ENCODE measurements around the gene PHF21A.

The PHF21A gene

GRCh38 chr11:46072172-46072964 lies 48.9 kb downstream of the PHF21A start:
- DNase-seq: no peak

DNA sequence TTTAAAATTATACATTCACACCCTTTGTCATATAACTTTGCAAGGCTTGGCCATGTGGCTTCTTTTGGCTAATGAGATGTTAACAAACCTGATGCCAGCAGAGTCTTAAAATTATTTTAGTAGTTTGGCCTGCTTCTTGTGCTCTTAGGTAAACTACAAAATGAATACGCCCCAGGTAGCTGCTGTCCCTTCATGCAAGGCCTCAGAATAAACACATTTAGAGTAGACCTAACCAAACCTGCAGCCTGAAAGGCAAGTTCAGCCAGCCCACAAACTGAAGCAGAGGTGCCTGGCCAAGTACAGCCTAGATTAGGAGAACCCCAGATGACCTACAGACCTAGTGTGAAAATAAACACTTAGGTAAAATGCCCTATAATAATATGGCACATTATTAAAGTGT lies 50.2 kb downstream of the PHF21A start:
- no peak for DNase-seq

DNA sequence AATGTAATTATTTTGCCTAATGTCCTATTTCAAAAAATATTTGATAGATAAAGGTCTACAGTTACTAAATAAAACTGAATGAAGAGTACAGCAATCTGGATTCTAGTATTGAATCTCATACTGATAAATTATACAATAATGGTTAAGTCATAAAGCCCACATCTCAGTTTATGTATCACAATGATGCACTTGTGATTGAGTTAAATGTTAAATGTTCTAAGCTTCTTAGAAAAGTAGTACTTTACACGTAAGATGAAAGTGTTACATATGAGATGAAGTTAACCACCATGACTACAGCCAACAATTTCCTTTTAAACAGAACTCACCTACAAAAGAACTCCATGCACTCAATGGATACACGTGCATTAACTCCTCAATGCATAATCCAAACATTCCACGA lies 51.7 kb downstream of the PHF21A start:
- DNase-seq: no peak

DNA sequence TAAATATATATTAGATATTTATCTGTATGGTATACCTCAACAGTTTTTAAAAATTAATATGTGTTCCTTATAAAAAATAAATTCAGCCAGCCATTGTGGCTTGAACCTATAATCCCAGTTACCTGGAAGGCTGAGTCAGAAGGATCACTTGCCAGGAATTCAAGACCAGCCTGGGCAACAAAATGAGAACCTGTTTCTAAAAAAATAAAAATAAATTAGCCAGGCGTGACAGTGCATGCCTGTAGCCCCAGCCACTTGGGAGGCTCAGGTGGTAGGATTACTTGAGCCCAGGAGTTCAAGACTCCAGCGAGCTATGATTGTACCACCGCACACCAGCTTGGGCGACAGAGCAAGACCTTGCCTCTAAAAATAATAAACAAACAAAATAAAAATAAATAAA lies 54.9 kb downstream of the PHF21A start:
- DNase-seq: no peak

DNA sequence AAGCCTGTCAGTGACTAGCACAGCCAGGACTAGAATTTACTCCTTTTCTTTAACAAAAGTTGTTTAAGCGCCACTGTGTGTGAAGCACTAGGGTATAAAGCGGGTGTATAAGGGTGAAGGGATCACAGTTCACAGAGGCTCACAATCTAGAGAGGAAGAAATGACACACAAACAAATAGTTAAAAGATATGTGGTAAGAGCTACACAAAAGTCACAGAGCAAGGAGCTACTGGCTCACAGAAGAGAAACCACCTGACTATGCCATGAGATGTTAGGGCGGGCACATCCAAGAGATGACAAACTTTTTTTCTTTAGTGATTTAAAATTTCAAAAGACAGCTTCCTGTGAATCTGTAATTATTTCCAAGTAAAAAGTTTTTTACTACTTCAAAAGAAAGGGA lies 55.6 kb downstream of the PHF21A start:
- no peak for DNase-seq

DNA sequence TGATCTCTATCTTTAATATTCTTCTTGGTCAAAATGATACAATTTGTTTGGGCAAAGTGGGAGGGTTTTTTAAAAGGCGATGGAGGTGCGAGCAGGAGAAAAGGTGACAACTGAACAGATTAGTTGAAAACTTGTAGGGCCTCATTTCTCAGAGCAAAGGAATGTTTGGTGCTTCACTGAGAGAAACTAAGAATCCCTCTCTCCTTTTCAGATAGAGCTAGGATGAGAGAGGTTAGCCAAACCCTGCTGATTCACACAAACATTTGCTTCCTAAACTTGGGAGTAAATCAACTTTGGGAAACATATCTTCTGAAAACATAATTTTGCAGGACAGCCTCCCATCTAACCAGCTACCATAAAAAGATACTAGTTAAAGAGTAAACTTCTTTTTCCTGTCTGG lies 57.0 kb downstream of the PHF21A start:
- no peak for DNase-seq

- no peak for DNase-seq
These were observed 58.1 kb downstream of the PHF21A start for GRCh38 chr11:46063138-46063537.

DNA sequence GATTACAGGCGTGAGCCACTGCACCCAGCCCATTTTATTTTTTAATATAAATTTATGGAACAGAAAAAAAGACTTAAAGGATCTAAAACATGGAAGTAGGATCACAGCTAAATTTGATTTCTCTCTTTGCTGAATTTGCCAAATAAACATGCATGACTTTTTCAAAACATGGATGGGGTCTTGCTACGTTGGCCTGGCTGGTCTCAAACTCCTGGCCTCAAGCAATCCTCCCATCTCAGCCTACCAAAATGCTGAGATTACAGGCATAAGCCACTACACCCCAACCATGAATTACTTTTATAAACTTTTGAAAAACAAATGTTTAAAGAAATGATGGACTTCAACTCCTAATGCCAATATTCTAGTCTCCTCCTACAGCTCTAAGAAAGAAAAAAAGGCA lies 61.2 kb downstream of the PHF21A start:
- no peak for DNase-seq

DNA sequence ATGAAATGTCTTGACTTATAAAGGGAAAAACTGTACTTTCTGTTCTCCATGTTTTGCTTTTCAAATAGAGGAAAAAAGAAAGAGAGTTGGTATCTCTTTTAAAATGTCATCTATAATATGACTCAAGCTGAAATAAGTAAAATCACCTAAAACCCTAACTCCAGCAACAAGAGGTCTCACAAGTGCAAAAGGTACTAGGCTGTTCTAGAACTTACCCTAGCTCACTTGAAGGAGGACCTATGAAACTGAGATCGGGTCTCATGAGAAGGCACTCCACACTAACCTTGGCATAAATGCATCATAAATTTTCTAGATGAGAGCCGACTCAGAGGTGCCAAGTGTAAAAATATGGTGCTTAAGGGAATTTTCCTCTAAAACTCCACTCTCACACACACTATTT lies 63.8 kb downstream of the PHF21A start:
- no peak for DNase-seq

- no peak for DNase-seq
These were observed 65.9 kb downstream of the PHF21A start for GRCh38 chr11:46055371-46055770.

DNA sequence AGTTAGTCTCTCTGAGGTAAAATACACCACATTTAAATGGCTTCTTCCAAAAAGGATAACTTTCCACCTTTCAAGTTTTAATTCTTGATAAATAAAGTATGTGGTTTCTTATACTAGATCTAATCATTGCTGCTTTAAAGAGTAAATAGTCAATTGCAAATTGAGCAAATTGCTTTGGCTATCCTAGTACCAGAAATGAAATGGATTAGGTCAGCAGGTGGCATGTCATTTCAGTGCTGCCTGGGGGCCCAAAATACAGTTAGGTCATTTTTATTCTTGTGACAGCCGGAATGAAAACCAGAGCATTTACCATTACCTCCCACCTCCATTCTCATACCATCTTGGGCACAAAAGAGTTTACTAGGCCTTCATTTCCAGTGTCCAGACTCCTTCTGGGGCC lies 70.2 kb downstream of the PHF21A start:
- DNase-seq: no peak

DNA sequence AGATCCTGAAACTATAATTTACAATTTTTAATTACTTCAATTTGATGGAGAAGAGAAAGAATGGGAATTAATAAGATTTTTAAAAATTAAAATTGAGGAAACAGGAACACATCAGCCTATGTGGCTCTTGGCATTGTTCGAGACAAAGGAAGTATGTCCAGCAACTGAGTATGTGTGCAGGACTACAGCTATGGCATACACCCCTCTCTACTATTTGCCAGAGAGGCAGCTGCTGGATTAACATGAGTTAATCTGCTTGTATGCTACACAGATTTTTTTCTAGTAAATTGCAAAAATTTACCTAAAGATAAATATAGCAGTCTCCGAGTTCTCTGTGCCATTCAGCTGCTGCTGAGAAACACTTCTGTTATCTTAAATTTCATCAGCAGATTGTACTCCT lies 70.6 kb downstream of the PHF21A start:
- no peak for DNase-seq

DNA sequence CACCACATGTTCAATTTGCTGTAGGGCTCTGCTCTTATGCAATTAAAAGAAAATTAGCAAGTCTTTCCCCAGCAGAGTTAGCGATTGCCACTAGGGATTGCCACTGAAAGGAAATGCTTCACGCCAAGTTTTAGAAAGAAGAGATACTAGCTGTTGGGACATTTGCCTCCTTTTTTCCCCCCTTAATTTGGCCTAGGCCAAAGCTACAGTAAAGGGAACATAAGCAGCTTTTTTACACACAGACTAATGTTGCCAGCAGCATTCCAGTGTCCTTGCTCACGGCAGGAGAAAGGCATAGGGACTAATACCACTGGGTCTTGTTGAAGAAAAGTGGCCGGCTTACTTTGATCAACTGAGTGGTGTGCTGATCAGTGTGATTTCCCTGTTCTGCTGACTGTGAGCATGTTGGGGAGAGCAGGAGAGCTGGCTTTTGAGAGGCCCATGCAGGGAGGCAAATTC lies 71.2 kb downstream of the PHF21A start:
- DNase-seq: no peak

GRCh38 chr11:46049325-46049897 lies 71.8 kb downstream of the PHF21A start:
- DNase-seq: no peak

DNA sequence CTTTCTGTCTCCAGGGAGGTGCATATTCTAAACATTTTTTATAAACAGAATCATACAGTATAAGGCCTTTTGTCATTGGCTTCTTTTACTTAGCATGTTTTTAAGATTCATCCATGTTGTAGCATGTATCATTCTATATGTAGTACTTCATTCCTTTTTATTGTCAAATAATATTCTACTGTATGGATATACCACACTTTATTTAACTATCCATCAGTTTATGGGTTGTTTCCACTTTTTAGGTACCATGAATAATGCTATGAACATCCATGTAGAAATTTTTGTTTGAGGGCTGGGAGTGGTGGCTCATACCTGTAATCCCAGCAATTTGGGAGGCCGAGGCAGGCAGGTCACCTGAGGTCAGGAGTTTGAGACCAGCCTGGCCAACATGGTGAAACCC lies 73.1 kb downstream of the PHF21A start:
- no peak for DNase-seq

- DNase-seq: no peak
These were observed 73.7 kb downstream of the PHF21A start for GRCh38 chr11:46047520-46047919.

- DNase-seq: no peak
These were observed 75.4 kb downstream of the PHF21A start for GRCh38 chr11:46045811-46046210.

DNA sequence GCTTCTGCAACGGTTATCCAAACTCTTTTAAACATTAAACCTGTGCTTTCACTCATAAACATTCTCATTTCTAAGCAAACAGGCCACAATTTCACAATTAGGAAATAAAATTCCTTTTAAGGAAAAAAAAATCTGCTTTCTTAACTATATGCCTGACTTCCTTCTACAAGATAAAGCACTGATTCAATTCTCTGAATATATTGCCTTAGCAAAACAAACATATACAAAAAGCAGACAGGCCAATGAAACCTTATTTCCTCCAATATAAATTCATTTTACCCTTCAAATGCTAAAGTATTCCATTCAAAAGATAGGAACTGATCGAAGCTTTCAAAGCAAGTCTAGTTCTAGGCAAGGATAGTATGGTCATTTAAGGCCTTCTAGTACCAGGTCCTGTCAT lies 76.7 kb downstream of the PHF21A start:
- DNase-seq: no peak

DNA sequence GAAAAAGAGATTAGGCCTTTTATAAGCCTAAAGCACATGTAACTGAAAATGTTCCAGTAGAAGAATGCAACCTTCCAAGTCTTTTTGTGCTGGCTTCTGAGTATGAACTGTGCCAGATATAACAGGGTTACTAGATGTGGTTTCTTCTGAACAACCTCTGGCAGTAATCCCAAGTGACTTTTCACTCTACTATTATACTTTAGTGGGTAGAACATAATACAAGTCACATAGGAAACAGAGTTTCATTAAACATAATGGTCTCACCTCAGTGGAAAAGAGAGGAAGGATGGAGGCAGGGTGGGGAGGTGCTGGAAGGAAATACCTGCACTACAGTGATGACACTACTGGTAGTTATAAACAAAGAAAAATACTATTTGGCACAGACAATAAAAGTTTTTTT lies 81.3 kb downstream of the PHF21A start:
- DNase-seq: no peak

DNA sequence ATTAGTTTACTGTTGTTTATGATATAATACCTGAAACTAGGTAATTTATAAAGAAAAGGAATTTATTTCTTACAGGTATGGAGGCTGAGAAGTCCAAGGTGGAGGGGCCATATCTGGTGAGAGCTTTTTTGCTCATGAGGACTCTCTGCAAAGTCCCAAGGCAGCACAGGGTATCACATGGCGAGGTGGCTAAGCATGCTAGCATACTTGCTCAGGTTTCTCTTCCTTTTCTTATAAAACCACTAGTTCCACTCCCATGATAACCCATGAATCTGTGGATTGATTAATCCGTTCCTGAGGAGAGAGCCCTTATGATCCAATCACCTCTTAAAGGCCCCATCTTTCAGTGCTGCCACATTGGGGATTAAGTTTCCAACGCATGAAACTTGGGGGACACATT lies 82.7 kb downstream of the PHF21A start:
- no peak for DNase-seq

- no peak for DNase-seq
These were observed 84.3 kb downstream of the PHF21A start for GRCh38 chr11:46036969-46037368.

DNA sequence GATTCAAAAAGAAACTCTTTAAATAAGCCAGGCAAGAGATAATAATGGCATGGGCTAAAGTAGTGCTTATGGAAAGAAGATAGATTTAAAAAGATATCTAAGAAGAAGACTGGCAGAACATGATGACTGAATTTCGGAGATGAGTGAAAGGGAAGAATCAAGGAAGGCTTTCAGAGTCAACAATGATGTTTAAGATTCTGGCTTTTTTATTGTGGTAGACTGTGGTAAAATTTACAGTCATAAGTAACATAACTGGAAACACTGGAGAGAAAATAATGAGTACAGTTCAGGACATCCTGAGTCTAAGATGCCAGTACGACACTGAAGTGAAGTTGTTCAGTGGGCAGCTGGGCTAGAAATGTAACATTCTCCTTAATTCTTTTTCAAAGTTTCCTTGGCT lies 85.2 kb downstream of the PHF21A start:
- DNase-seq: no peak

GRCh38 chr11:46034041-46034440 lies 87.2 kb downstream of the PHF21A start:
- no peak for DNase-seq

DNA sequence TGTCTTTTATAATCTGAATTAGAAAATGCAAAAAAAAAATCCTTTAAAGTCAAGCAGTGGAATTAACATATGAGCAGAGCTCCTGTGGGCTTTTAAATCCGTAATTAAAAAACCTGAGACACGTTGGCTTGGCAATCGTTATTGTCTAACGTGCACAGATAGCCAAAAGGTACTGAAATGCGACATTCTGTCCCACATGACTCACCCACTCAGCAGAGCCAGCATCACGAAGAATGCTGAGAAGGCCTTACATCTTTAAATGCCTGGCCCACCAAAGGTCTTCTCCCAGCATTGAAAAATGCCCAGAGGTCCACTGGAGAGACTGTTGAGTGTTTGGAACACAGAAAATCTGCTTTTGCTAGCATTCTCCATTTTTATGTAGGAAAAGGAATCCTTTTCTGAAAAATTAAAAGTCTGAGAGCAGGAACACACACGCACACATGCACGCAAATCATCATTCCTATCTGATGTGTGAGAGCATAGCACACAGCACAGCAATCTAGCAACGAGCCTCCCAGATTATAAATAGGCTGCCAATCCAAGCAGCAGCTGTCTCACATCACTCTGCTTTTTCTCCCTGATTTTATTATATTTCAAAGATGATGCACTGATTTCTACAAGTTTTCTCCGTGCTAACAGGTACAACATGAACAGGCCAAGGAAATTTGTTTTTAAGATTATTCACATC lies 94.5 kb downstream of the PHF21A start:
- no peak for DNase-seq
